CD14-positive monocyte (primary cell): ENCODE data around the gene RAMP1. TPM values are rescaled to one million over a fixed set of nuclear protein-coding genes. Genes with fewer than 3 reads are reported as not detected.
"Not testable (repeated sequence)": the region's sequence is repeated elsewhere in the genome, so short reads cannot be mapped to it uniquely, and the experiment has no call there.

Experiments
- DNase-seq, 3 donors: peaks; one replicate each; pipeline ENCODE4 v3.0.0-alpha.2; 2011 to 2022
- H2AFZ ChIP-seq: 2 replicates; pipeline ENCODE4 v1.6.0; 2012; ENCODE audit warnings: mild to moderate bottlenecking, low read depth, low read length, inconsistent platforms; ENCODE audit not compliant: insufficient read depth, poor library complexity, severe bottlenecking
- H3K27ac ChIP-seq, 2 donors: 1 replicate in 1 of 2; 2 replicates in 1 of 2; pipeline ENCODE4 v1.5.1; 2012 to 2013; ENCODE audit warnings: low read length in 2 of 2, control low read depth in 1 of 2, inconsistent platforms in 1 of 2, low read depth in 1 of 2, mild to moderate bottlenecking in 1 of 2
- H3K27me3 ChIP-seq, 2 donors: one replicate each; pipeline versions ENCODE4 v1.6.0 to v1.6.1; 2011 to 2013; ENCODE audit warnings: low read length in 2 of 2; ENCODE audit not compliant: control insufficient read depth in 2 of 2, insufficient read depth in 2 of 2
- H3K36me3 ChIP-seq, 2 donors: replicated peaks in 1 of 2; 1 replicate in 1 of 2; 2 replicates in 1 of 2; pipeline versions ENCODE4 v1.5.1 to v1.6.1; 2012 to 2013; ENCODE audit warnings: low read length in 2 of 2, control low read depth in 1 of 2, inconsistent platforms in 1 of 2, mild to moderate bottlenecking in 1 of 2; ENCODE audit not compliant: insufficient read depth in 2 of 2, control insufficient read depth in 1 of 2
- H3K4me1 ChIP-seq, 2 donors: 1 replicate in 1 of 2; 2 replicates in 1 of 2; pipeline versions ENCODE4 v1.5.1 to v1.6.1; 2012 to 2013; ENCODE audit warnings: low read length in 2 of 2, control low read depth in 1 of 2, inconsistent platforms in 1 of 2, mild to moderate bottlenecking in 1 of 2, moderate library complexity in 1 of 2; ENCODE audit not compliant: insufficient read depth in 2 of 2, control insufficient read depth in 1 of 2
- H3K4me2 ChIP-seq: replicated peaks from 2 replicates; pipeline ENCODE3; 2012; ENCODE audit warnings: low read length, moderate library complexity, mild to moderate bottlenecking; ENCODE audit not compliant: poor library complexity, severe bottlenecking; ENCODE audit errors: extremely low read depth
- H3K4me3 ChIP-seq, 3 experiments: fragments of 200-600 bp in 1 of 3; sonication (generic) in 1 of 3; replicated peaks in 1 of 3; 1 replicate in 2 of 3; 2 replicates in 1 of 3; pipeline ENCODE4 v1.5.1; 2011 to 2013; ENCODE audit warnings: low read length in 3 of 3, mild to moderate bottlenecking in 3 of 3, control low read depth in 2 of 3, low read depth in 2 of 3, inconsistent platforms in 1 of 3, moderate library complexity in 1 of 3
- H3K79me2 ChIP-seq: 2 replicates; pipeline ENCODE4 v1.6.0; 2012; ENCODE audit warnings: mild to moderate bottlenecking, control low read depth, inconsistent platforms, low read length, moderate library complexity; ENCODE audit not compliant: insufficient read depth
- H3K9ac ChIP-seq: 2 replicates; pipeline ENCODE4 v1.6.0; 2017; ENCODE audit warnings: low read length, mild to moderate bottlenecking; ENCODE audit not compliant: insufficient read depth, poor library complexity, severe bottlenecking
- H3K9me3 ChIP-seq, 2 donors: replicated peaks in 1 of 2; 1 replicate in 1 of 2; 2 replicates in 1 of 2; pipeline versions ENCODE4 v1.5.1 to v1.6.1; 2012 to 2013; ENCODE audit warnings: low read length in 2 of 2, control low read depth in 1 of 2; ENCODE audit not compliant: control insufficient read depth in 1 of 2, insufficient read depth in 1 of 2
- H4K20me1 ChIP-seq: 2 replicates; pipeline ENCODE4 v1.6.0; 2012; ENCODE audit warnings: mild to moderate bottlenecking, low read length, control low read depth, moderate library complexity; ENCODE audit not compliant: insufficient read depth
- H3K27ac Mint-ChIP-seq, 7 donors: one replicate each; pipeline ENCODE4 v1.8.0; 2020; ENCODE audit warnings: mild to moderate bottlenecking in 7 of 7, mixed read lengths in 7 of 7, moderate library complexity in 6 of 7, inconsistent platforms in 2 of 7
- H3K27me3 Mint-ChIP-seq, 3 donors: one replicate each; pipeline ENCODE4 v1.8.0; 2021 to 2022; ENCODE audit warnings: low read depth in 3 of 3, mild to moderate bottlenecking in 3 of 3, mixed read lengths in 3 of 3, moderate library complexity in 3 of 3, inconsistent platforms in 1 of 3
- H3K36me3 Mint-ChIP-seq, 2 donors: one replicate each; pipeline ENCODE4 v1.8.0; 2020; ENCODE audit warnings: mixed read lengths in 2 of 2, inconsistent platforms in 1 of 2, mild to moderate bottlenecking in 1 of 2
- H3K4me1 Mint-ChIP-seq: one replicate; pipeline ENCODE4 v1.8.0; 2020; ENCODE audit warnings: mild to moderate bottlenecking, mixed read lengths
- H3K4me3 Mint-ChIP-seq, 2 donors: one replicate each; pipeline ENCODE4 v1.8.0; 2020; ENCODE audit warnings: mild to moderate bottlenecking in 2 of 2, mixed read lengths in 2 of 2, moderate library complexity in 1 of 2
- H3K9me3 Mint-ChIP-seq, 7 donors: one replicate each; pipeline ENCODE4 v1.8.0; 2020 to 2022; ENCODE audit warnings: mixed read lengths in 7 of 7, mild to moderate bottlenecking in 6 of 7, moderate library complexity in 6 of 7, inconsistent platforms in 2 of 7
- WGBS: methylation state at CpG from one replicate; pipeline ENCODE4 v1.1.5; 2013; ENCODE audit warnings: missing lambda C conversion rate; ENCODE audit not compliant: insufficient coverage; 5-methylcytosine and 5-hydroxymethylcytosine counted together
- intact Hi-C, 2 donors: fragments of 100-400 bp; cut with micrococcal nuclease; formaldehyde crosslinking; loops; one replicate each; pipeline versions ENCODE4 v1.15.0 to v1.15.1; 2023
- polyA plus RNA-seq, 3 donors: library from polyadenylated mRNA; depleted of rRNA in 1 of 3; unstranded in 2 of 3; stranded (reverse) in 1 of 3; fragments of 300-500 nt in 2 of 3; fragments of >200 nt in 1 of 3; fragmentation: Illumina TruSeq in 2 of 3; gene quantifications; 1 replicate in 2 of 3; 2 replicates in 1 of 3; pipeline ENCODE4 v1.2.3, GENCODE V29; 2012 to 2021
- TF ChIP-seq, protein P1 (sequence below): fragments of 200-600 bp; IDR thresholded peaks from one replicate; pipeline ENCODE4 v1.8.0; 2022; ENCODE audit warnings: antibody characterized with exemption, mild to moderate bottlenecking

RAMP1 gene
- polyA plus RNA-seq, 3 donors = not detected

GRCh38 chr2:237866101-237866621 is 6.7 kb downstream of the RAMP1 start:
- H3K9me3 ChIP-seq = no peaks in the 10 kb centered on the region
- no peaks in the 10 kb centered on the region for H3K4me1 ChIP-seq
- H3K9ac ChIP-seq = no peak overlapping the region
- H3K27me3 Mint-ChIP-seq = peaks cover 15 to 44% (median 36%) of the 10 kb centered on the region in 3 donors
- H3K27ac ChIP-seq = no peak overlapping the region
- no peak for DNase-seq
- H4K20me1 ChIP-seq = no peaks in the 10 kb centered on the region
- no peaks in the 10 kb centered on the region for H3K79me2 ChIP-seq
- WGBS = 91% methylated on average over 4 of the region's 13 CpGs
- H3K4me3 ChIP-seq = no peak overlapping the region
- H3K9me3 Mint-ChIP-seq = peaks cover 0 to 2% (median 0%) of the 10 kb centered on the region in 7 donors
- no peak overlapping the region for H3K4me3 Mint-ChIP-seq
- peak overlapping the region in 1 of 7 donors; percentile 8 for H3K27ac Mint-ChIP-seq
- peaks cover 11% of the 10 kb centered on the region for H3K4me1 Mint-ChIP-seq
- intact Hi-C loops = no loop called here
- no peaks in the 10 kb centered on the region for H3K36me3 ChIP-seq
- no peak overlapping the region for H2AFZ ChIP-seq
- TF ChIP-seq, protein P1, sequence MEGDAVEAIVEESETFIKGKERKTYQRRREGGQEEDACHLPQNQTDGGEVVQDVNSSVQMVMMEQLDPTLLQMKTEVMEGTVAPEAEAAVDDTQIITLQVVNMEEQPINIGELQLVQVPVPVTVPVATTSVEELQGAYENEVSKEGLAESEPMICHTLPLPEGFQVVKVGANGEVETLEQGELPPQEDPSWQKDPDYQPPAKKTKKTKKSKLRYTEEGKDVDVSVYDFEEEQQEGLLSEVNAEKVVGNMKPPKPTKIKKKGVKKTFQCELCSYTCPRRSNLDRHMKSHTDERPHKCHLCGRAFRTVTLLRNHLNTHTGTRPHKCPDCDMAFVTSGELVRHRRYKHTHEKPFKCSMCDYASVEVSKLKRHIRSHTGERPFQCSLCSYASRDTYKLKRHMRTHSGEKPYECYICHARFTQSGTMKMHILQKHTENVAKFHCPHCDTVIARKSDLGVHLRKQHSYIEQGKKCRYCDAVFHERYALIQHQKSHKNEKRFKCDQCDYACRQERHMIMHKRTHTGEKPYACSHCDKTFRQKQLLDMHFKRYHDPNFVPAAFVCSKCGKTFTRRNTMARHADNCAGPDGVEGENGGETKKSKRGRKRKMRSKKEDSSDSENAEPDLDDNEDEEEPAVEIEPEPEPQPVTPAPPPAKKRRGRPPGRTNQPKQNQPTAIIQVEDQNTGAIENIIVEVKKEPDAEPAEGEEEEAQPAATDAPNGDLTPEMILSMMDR = no peak
- peaks cover 0 to 22% of the 10 kb centered on the region in 2 donors for H3K27me3 ChIP-seq
- H3K36me3 Mint-ChIP-seq = no peaks in the 10 kb centered on the region
- H3K4me2 ChIP-seq = no peak overlapping the region

DNA sequence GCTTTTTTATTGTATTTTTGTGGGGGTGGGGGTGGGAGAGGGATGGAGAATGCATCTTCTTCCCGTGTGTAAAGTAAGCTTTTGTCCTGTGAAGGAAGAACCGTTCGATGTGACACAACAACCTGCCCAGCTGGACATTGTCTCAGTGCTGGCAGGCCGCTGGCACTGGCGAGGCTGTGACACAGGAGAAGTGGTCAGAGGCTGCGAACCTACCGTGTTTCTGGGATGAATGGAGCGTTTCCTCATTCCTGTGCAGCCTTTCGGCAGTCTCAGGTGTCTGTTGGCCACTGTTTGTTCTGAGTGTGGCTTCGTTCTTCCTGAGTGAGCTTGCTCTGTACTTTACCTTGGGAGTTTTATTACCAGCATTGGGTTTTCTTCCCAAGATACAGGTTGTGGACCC is 8.0 kb downstream of the RAMP1 start:
- Histone ChIP-seq H3K79me2 (no peaks in the 10 kb centered on the region), H2AFZ (no peak overlapping the region), H3K27ac (no peak overlapping the region), H3K4me3 (no peak overlapping the region), H3K9me3 (no peaks in the 10 kb centered on the region), H4K20me1 (no peaks in the 10 kb centered on the region), H3K27me3 (peaks cover 0 to 20% of the 10 kb centered on the region in 2 donors), H3K4me2 (no peak overlapping the region), H3K4me1 (no peaks in the 10 kb centered on the region), H3K36me3 (no peaks in the 10 kb centered on the region), H3K9ac (no peak overlapping the region)
- no peaks in the 10 kb centered on the region for H3K36me3 Mint-ChIP-seq
- WGBS = 86% methylated on average over 4 of the region's 10 CpGs
- H3K4me3 Mint-ChIP-seq = no peak overlapping the region
- H3K4me1 Mint-ChIP-seq = peaks cover 11% of the 10 kb centered on the region
- TF ChIP-seq, protein P1 = no peak
- peaks cover 0 to 4% (median 0%) of the 10 kb centered on the region in 7 donors for H3K9me3 Mint-ChIP-seq
- H3K27ac Mint-ChIP-seq = no peak overlapping the region
- no peak for DNase-seq
- peaks cover 15 to 44% (median 30%) of the 10 kb centered on the region in 3 donors for H3K27me3 Mint-ChIP-seq
- intact Hi-C loops = no loop called here

DNA sequence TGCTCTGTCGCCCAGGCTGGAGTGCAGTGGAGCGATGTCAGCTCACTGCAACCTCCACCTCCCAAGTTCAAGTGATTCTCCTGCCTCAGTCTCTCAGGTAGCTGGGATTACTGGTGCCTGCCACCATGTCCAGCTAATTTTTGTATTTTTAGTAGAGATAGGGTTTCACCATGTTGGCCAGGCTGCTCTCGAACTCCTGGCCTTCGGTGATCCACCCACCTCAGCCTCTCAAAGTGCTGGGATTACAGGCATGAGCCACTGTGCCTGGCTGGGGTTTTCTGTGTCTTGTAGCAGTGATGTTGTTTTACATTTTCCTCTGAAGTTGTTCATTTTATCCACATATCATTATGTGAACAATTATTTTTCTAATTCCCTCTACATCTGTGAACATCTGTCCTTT is 8.7 kb downstream of the RAMP1 start:
- H3K27ac Mint-ChIP-seq, H3K4me2 ChIP-seq, H3K4me3 ChIP-seq, DNase-seq, H2AFZ ChIP-seq, H4K20me1 ChIP-seq, H3K9me3 ChIP-seq, H3K9me3 Mint-ChIP-seq, H3K4me1 ChIP-seq, intact Hi-C loops, H3K79me2 ChIP-seq, H3K4me3 Mint-ChIP-seq, H3K9ac ChIP-seq, H3K36me3 ChIP-seq, H3K36me3 Mint-ChIP-seq, H3K27ac ChIP-seq: not testable (repeated sequence)
- WGBS = no CpG with 5 or more reads among the region's 4 CpGs
- peaks cover 15 to 41% (median 28%) of the 10 kb centered on the region in 3 donors for H3K27me3 Mint-ChIP-seq
- peaks cover 11% of the 10 kb centered on the region for H3K4me1 Mint-ChIP-seq
- H3K27me3 ChIP-seq = peaks cover 0 to 20% of the 10 kb centered on the region in 2 donors
